ENCODE measurements around the gene SHC1. TPM values are rescaled to one million over a fixed set of nuclear protein-coding genes. Genes with fewer than 3 reads are reported as not detected.

Gene SHC1
- total RNA-seq, 2 experiments from 2014 or later: 59.9 to 60.0 TPM

GRCh38 chr1:155014709-155015508, 44.4 kb upstream of the SHC1 start:
- ChIA-PET POLR2A (interaction anchor here (1.4 to 10.7 kb wide), 7 partner anchors 15 to 179 kb away, joined by 3 to 189 read pairs (median 46); partner anchors contain the start of genes CKS1B, FLAD1, LENEP and PBXIP1), CTCF (interaction anchor here (3.1 to 9.7 kb wide), 4 partner anchors 16 to 59 kb away, joined by 54 to 159 read pairs (median 66); partner anchors contain the start of genes CKS1B, FLAD1, LENEP and PBXIP1)
- H3K9me3 Mint-ChIP-seq: no peaks in the 10 kb centered on the region
- no peaks in the 10 kb centered on the region for H3K9me3 ChIP-seq (ENCODE audit: control insufficient read depth in 1 of 2, insufficient read depth in 1 of 2, low read length in 2 of 2)
- intact Hi-C loops (cut with DNase I, micrococcal nuclease): loop anchor here (5.0 kb wide), 2 partner anchors 348 to 458 kb away; partner anchors contain the start of gene UBE2Q1 (in 1 of the 2)
- H3K27ac ChIP-seq (ENCODE audit: low read depth in 1 of 2, low read length in 2 of 2): peak overlapping the region; percentile 73 to 88
- H3K4me3 ChIP-seq (ENCODE audit: low read length): no peak overlapping the region
- H3K27me3 ChIP-seq (ENCODE audit: control insufficient read depth in 1 of 2, insufficient read depth in 2 of 2, low read length in 2 of 2): no peaks in the 10 kb centered on the region
- DNase-seq (no peak), ATAC-seq (ENCODE audit: poor library complexity) (no peak)
- TF ChIP-seq CTCF (IDR thresholded peaks at IDR 0.05): no peak
- H3K4me3 Mint-ChIP-seq: no peak overlapping the region
- H3K27ac Mint-ChIP-seq: peak overlapping the region; percentile 92
- H3K4me1 ChIP-seq (ENCODE audit: insufficient read depth, low read length): peaks cover 99% of the 10 kb centered on the region
- no peaks in the 10 kb centered on the region for H3K27me3 Mint-ChIP-seq
- peaks cover 86% of the 10 kb centered on the region for H3K4me1 Mint-ChIP-seq (ENCODE audit: low read depth)
- H3K36me3 Mint-ChIP-seq (ENCODE audit: low read depth): peaks cover 39% of the 10 kb centered on the region
- H3K36me3 ChIP-seq (ENCODE audit: insufficient read depth, low read length): peaks cover 54% of the 10 kb centered on the region

- Histone ChIP-seq H3K36me3 (ENCODE audit: insufficient read depth, low read length) (peaks cover 52% of the 10 kb centered on the region), H3K9me3 (ENCODE audit: control insufficient read depth in 1 of 2, insufficient read depth in 1 of 2, low read length in 2 of 2) (no peaks in the 10 kb centered on the region), H3K27ac (ENCODE audit: low read depth in 1 of 2, low read length in 2 of 2) (peak overlapping the region; percentile 87 to 88), H3K27me3 (ENCODE audit: control insufficient read depth in 1 of 2, insufficient read depth in 2 of 2, low read length in 2 of 2) (no peaks in the 10 kb centered on the region), H3K4me3 (ENCODE audit: low read length) (peak overlapping the region; percentile 89), H3K4me1 (ENCODE audit: insufficient read depth, low read length) (peaks cover 99% of the 10 kb centered on the region)
- ATAC-seq (ENCODE audit: poor library complexity) (peak; percentile 26), DNase-seq (peak in 11 of 14 experiments; percentile 47 to 84 (median 65))
- peak overlapping the region; percentile 92 for H3K27ac Mint-ChIP-seq
- peak overlapping the region; percentile 91 for H3K4me3 Mint-ChIP-seq
- peaks cover 79% of the 10 kb centered on the region for H3K4me1 Mint-ChIP-seq (ENCODE audit: low read depth)
- H3K9me3 Mint-ChIP-seq: no peaks in the 10 kb centered on the region
- no peaks in the 10 kb centered on the region for H3K27me3 Mint-ChIP-seq
- ChIA-PET CTCF (interaction anchor here (1.6 to 9.7 kb wide), 2 partner anchors 15 to 40 kb away, joined by 3 to 159 read pairs; partner anchors contain the start of genes LENEP and ZBTB7B), POLR2A (interaction anchor here (1.2 to 10.7 kb wide), 9 partner anchors 14 to 455 kb away, joined by 3 to 189 read pairs (median 5); partner anchors contain the start of genes CKS1B, FLAD1, PBXIP1 and PMVK)
- intact Hi-C loops (cut with DNase I, micrococcal nuclease): no loop called here
- H3K36me3 Mint-ChIP-seq (ENCODE audit: low read depth): peaks cover 48% of the 10 kb centered on the region
- TF ChIP-seq CTCF (IDR thresholded peaks at IDR 0.05): no peak
Observed at GRCh38 chr1:155013632-155014031, 43.1 kb upstream of the SHC1 start.

GRCh38 chr1:155012776-155013602, 42.4 kb upstream of the SHC1 start:
- peaks cover 78% of the 10 kb centered on the region for H3K4me1 Mint-ChIP-seq (ENCODE audit: low read depth)
- peak overlapping the region; percentile 91 for H3K4me3 Mint-ChIP-seq
- DNase-seq (no peak), ATAC-seq (ENCODE audit: poor library complexity) (peak; percentile 4)
- peak overlapping the region; percentile 92 for H3K27ac Mint-ChIP-seq
- peaks cover 48% of the 10 kb centered on the region for H3K36me3 ChIP-seq (ENCODE audit: insufficient read depth, low read length)
- no peaks in the 10 kb centered on the region for H3K9me3 ChIP-seq (ENCODE audit: control insufficient read depth in 1 of 2, insufficient read depth in 1 of 2, low read length in 2 of 2)
- POLR2A ChIA-PET: interaction anchor here (0.6 to 10.7 kb wide), 13 partner anchors 8 to 454 kb away, joined by 3 to 189 read pairs (median 4); partner anchors contain the start of genes CKS1B, FLAD1, PBXIP1 and PMVK
- peaks cover 48% of the 10 kb centered on the region for H3K36me3 Mint-ChIP-seq (ENCODE audit: low read depth)
- peaks cover 99% of the 10 kb centered on the region for H3K4me1 ChIP-seq (ENCODE audit: insufficient read depth, low read length)
- intact Hi-C loops (cut with DNase I, micrococcal nuclease): no loop called here
- peak overlapping the region; percentile 87 to 88 for H3K27ac ChIP-seq (ENCODE audit: low read depth in 1 of 2, low read length in 2 of 2)
- H3K27me3 ChIP-seq (ENCODE audit: control insufficient read depth in 1 of 2, insufficient read depth in 2 of 2, low read length in 2 of 2): no peaks in the 10 kb centered on the region
- no peaks in the 10 kb centered on the region for H3K27me3 Mint-ChIP-seq
- no peaks in the 10 kb centered on the region for H3K9me3 Mint-ChIP-seq
- no peak for TF ChIP-seq CTCF (IDR thresholded peaks at IDR 0.05)
- peak overlapping the region; percentile 89 for H3K4me3 ChIP-seq (ENCODE audit: low read length)
- CTCF ChIA-PET: interaction anchor here (1.0 to 1.6 kb wide), 4 partner anchors 9 to 58 kb away, joined by 3 to 5 read pairs (median 3); no protein-coding TSS in a partner anchor

Data from CD4-positive, alpha-beta T cell (primary cell).